ENCODE data around the gene METTL1. TPM values are rescaled to one million over a fixed set of nuclear protein-coding genes. Genes with fewer than 3 reads are reported as not detected.
"Not testable (repeated sequence)": the region's sequence is repeated elsewhere in the genome, so short reads cannot be mapped to it uniquely, and the experiment has no call there.

Gene METTL1
- polyA plus RNA-seq, 5 donors, result 26.2 to 41.1 (median 31.3) TPM

- DNase-seq, result no peak
These were observed 30.7 kb upstream of the METTL1 start for GRCh38 chr12:57802607-57803006.

GRCh38 chr12:57800965-57801364, 29.1 kb upstream of the METTL1 start:
- DNase-seq, result no peak

GRCh38 chr12:57797933-57798332, 26.0 kb upstream of the METTL1 start:
- DNase-seq, result no peak

DNA sequence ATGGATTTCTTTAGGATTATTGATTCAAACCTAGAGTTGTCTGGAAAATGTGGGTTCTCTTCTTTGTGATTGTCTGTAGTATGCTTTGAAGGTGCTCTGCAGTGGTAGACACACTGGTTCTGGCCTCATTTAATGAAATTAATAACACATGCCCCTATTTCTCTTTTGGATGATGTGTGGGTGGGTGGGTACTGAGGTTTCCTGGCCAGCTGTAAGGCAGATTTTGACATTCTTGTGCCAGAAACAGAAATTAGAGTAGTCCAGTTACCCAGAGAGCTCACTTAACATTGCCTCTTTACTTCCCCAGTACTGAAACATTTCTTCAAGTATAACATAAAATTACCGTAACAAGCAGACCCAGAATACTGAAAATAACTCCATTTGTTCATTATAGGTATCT, 25.1 kb upstream of the METTL1 start:
- DNase-seq, result no peak

DNA sequence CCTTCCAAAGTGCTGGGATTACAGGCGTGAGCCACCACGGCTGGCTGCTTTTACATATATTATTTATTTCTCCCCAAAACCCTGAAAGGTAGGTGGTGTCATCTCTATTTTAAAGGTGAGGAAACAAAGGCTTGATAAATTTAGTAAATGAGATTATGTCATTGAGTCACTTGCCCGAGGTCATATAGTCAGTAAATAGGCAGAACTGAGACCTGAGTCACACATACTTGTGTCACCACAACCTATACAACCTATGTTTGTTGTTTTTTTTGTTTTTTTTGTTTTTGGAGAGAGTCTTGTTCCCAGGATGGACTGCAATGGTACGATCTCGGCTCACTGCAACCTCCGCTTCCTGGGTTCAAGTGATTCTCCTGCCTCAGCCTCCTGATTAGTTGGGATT, 23.4 kb upstream of the METTL1 start:
- DNase-seq, result no peak

- no peak for DNase-seq
These were observed 22.0 kb upstream of the METTL1 start for GRCh38 chr12:57793920-57794319.

DNA sequence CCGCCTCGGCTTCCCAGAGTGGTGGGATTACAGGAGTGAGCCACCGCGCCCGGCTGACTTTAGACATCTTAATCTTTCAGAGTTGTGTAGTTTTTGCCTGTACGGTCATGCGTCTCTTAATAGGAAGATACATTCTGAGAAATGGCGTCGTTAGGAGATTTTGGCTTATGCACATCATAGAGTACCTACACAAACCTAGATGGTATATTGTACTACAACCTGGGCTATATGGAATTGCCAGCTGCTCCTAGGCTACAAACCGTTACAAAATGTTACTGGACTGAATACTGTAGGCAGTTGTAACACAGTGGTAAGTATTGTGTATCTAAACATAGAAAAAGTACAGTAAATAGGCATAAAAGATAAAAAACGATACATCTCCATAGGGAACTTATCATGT, 12.0 kb upstream of the METTL1 start:
- DNase-seq, result no peak

GRCh38 chr12:57783466-57783801, 11.5 kb upstream of the METTL1 start:
- DNase-seq, result no peak

GRCh38 chr12:57782608-57783465, 10.9 kb upstream of the METTL1 start, which contains the start of gene TSFM:
Gene TSFM, plus strand, starts transcription at chr12:57782787. Its CDS starts 15 bp downstream, at chr12:57782802.
- DNase-seq, result peak; percentile 89 to 92

- no peak for DNase-seq
These were observed 10.3 kb upstream of the METTL1 start for GRCh38 chr12:57782243-57782607.

DNA sequence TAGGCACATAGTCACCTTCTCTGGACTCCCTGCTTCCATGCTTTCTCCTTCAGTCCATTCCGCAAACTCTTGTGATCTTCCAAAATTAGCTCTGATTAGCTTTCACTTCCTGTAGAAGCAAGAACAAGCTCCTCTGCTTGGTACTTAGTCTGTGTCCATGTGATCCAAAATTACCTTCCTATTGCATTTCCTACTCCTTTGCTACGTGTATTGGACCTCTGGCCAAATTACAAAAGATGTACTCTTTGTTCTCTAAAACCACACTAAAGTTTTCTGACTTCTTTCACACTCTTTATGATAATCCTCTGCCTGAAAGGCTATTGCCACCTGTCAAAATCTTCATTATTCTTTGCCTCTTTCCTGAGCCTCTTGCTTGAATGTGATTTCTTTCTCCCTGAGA, 9.9 kb upstream of the METTL1 start:
- no peak for DNase-seq

DNA sequence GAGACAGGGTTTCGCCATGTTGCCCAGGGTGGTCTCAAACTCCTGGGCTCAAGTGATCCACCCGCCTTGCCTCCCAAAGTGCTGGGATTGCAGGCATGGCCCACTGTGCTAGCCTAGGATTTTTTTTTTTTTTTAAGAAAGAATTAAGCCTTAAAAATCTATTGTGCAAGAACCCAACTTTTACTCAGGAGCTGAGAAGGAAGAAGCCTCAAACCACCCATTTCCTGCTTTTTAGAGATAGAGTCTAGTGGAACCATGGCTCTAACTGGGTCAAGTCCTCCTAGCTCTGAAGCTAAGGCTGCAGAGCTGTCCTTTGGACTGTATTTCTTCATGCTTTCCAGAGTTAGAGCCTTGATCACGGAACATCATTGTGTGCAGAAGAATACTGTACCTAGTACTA, 9.3 kb upstream of the METTL1 start:
- no peak for DNase-seq

GRCh38 chr12:57780284-57780897, 8.5 kb upstream of the METTL1 start:
- no peak for DNase-seq

- no peak for DNase-seq
These were observed 7.8 kb upstream of the METTL1 start for GRCh38 chr12:57779736-57780135.

GRCh38 chr12:57777911-57778310, 6.0 kb upstream of the METTL1 start:
- DNase-seq, result no peak

DNA sequence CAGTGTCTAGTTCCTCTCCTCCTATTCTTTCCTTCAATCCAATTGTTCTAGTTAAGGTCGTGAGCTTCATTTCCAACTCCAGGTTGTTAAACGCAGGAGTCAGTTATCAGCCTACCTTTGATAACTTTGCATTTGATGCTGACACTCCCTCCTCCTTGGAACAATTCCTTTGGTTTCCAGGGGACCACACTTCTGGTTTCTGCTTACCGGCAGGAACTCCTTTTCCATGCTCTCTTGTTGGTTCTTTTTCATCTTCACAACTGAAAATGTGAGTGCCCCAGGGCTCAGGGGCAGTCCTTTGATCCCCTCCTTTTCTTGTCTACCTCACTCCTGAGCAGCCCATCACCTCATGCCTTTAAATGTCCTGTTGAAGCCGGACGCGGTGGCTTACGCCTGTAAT, 5.5 kb upstream of the METTL1 start:
- no peak for DNase-seq

GRCh38 chr12:57776247-57776587, 4.3 kb upstream of the METTL1 start:
- DNase-seq, result no peak

DNA sequence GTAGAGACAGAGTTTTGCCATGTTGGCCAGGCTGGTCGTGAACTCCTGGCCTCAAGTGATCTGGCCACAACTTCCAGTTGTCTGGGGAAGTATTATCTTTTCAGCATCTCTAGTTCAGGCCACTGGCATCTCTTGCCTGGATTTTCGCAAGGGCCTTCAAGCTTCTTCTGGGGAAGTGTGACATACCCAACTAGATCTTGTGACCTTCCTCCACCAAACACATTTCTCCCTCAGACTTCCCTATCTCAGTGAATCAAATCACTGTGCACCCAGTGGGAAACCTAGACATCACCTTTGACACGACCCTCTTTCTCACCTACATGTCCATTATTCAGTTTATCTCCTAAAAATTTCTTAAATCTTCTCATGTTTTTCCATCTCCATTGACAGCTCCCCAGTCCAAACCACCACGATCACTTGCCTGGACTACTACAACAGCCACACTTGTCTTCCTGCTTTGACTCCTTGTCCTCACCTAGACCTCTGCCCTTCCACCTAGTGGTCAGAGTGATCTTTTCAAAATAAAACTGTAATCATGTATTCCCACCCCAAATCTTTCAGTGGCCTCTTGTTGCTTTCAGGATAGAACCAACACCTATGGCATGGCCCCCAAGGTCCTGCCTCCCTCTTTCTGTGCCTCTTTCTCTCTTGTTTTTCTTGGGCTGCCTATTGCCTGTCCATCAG, 3.8 kb upstream of the METTL1 start:
- no peak for DNase-seq

- DNase-seq, result no peak
These were observed 3.1 kb upstream of the METTL1 start for GRCh38 chr12:57775044-57775443.

DNA sequence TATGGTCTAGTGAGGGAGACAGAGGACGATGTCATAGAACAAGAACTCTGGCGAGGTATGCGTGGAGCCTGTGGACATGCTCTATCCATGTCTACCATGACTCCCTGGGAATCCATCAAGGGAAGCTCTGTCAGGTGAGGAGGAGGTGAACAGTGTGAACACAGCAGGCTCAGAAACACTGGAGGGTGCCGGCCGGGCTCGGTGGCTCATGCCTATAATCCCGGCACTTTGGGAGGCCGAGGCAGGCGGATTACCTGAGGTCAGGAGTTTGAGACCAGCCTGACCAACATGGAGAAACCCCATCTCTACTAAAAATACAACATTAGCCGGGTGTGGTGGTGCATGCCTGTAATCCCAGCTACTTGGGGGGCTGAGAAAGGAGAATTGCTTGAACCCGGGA, 2.7 kb upstream of the METTL1 start:
- not testable (repeated sequence) for DNase-seq

- peak in 1 of 2 donors; percentile 63 for DNase-seq
These were observed 771 bp upstream of the METTL1 start, which contains the start of gene EEF1AKMT3 for GRCh38 chr12:57772429-57773322. Gene EEF1AKMT3, plus strand, starts transcription at chr12:57772614. Its CDS starts 111 bp downstream, at chr12:57772725.

Data from right lung (tissue), 5 donors.